Body of pancreas (tissue), 4 donors: ENCODE measurements around the gene SORCS2.

ENCODE experiments used
- POLR2A ChIP-seq, 3 donors: fragments of 450-650 bp; IDR thresholded peaks; one replicate each; pipeline ENCODE4 v1.6.1; 2016; ENCODE audit warnings: antibody characterized with exemption in 3 of 3, mild to moderate bottlenecking in 2 of 3
- TF ChIP-seq, protein P1 (sequence below), 7 experiments: fragments of 450-650 bp in 4 of 7; fragments of 200-600 bp in 3 of 7; sonication (generic) in 3 of 7; IDR thresholded peaks; one replicate each; pipeline ENCODE4 v1.5.1; 2016 to 2019; ENCODE audit warnings: antibody characterized with exemption in 7 of 7

DNA sequence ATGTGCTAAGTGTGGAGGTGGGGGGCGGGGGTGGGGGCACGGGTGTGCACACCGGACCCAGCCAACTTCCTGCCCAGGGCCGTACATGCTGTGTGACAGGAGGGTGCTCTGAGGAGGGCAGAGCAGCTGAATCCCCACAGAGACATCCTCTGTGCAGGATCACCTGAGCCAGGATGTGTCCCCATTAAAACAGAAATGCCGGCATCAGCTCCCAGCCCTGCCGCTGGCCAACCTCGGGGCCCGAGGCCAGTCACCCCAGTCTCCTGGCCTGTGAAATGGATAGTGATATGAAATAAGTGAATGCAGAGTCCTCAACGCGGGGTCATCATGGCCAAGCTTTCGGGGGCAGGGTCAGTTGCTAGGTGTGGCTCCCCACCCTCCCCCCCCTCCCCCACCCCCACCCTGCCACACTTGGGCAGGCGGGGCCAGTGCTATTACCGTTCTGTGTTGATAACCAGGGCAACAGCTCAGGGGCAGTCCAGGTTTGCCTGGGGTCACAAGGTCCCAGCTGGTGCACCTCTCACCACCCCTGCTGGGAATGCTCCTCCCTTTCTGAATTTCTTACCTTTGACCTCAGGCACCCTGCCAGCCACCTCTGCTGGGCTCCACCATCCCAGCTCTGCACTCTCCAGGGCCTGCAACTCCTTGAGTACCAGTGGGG is 469.6 kb downstream of the SORCS2 start:
- TF ChIP-seq, protein P1, sequence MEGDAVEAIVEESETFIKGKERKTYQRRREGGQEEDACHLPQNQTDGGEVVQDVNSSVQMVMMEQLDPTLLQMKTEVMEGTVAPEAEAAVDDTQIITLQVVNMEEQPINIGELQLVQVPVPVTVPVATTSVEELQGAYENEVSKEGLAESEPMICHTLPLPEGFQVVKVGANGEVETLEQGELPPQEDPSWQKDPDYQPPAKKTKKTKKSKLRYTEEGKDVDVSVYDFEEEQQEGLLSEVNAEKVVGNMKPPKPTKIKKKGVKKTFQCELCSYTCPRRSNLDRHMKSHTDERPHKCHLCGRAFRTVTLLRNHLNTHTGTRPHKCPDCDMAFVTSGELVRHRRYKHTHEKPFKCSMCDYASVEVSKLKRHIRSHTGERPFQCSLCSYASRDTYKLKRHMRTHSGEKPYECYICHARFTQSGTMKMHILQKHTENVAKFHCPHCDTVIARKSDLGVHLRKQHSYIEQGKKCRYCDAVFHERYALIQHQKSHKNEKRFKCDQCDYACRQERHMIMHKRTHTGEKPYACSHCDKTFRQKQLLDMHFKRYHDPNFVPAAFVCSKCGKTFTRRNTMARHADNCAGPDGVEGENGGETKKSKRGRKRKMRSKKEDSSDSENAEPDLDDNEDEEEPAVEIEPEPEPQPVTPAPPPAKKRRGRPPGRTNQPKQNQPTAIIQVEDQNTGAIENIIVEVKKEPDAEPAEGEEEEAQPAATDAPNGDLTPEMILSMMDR (IDR thresholded peaks at IDR 0.05): no peak
- TF ChIP-seq POLR2A (IDR thresholded peaks at IDR 0.05): no peak
